Endothelial cell of umbilical vein (primary cell): ENCODE data around the gene TWIST2. TPM values are rescaled to one million over a fixed set of nuclear protein-coding genes. Genes with fewer than 3 reads are reported as not detected.

Experiments
- BruUV-seq: library from RNA; stranded (reverse); fragments of 400-500 nt; replicated peaks from 2 replicates; lab custom pipeline; 2021; lab: Mats Ljungman, UMichigan
- CTCF ChIA-PET: fragments of 300-600, 350-600 bp; sonication (Branson Sonifier 250); formaldehyde crosslinking; loops from one replicate; lab custom pipeline; 2021; ENCODE audit warnings: antibody characterized with exemption, inconsistent platforms; lab: Charles Lee
- POLR2A ChIA-PET: fragments of 300-600, 350-600 bp; sonication (Branson Sonifier 250); formaldehyde crosslinking; loops from one replicate; lab custom pipeline; 2021; ENCODE audit warnings: antibody characterized with exemption, inconsistent platforms; lab: Charles Lee
- DNase-seq: peaks from one replicate; pipeline ENCODE4 v3.0.0-alpha.2; 2011; ENCODE audit warnings: low read depth, low spot score
- FAIRE-seq: peaks from 2 replicates; lab custom pipeline; 2011; peaks lifted over from hg19 to GRCh38; lab: Jason Lieb, UNC
- H2AFZ ChIP-seq: 2 replicates; pipeline ENCODE4 v1.6.0; 2012; ENCODE audit warnings: low read depth, low read length, control low read depth, inconsistent platforms
- H3K27ac ChIP-seq: 2 replicates; pipeline ENCODE4 v1.5.1; 2011; ENCODE audit warnings: low read depth, mild to moderate bottlenecking, control low read depth, low read length, moderate library complexity; ENCODE audit not compliant: insufficient read depth
- H3K27me3 ChIP-seq, 2 experiments: 2 replicates each; pipeline versions ENCODE4 v1.6.0 to v1.6.1; 2011; ENCODE audit warnings: low read length in 2 of 2, mixed read lengths in 1 of 2; ENCODE audit not compliant: control insufficient read depth in 2 of 2, insufficient read depth in 2 of 2
- H3K36me3 ChIP-seq, 2 experiments: 2 replicates in 1 of 2; 3 replicates in 1 of 2; pipeline ENCODE4 v1.5.1; 2011; ENCODE audit warnings: low read length in 2 of 2, mild to moderate bottlenecking in 1 of 2, moderate library complexity in 1 of 2; ENCODE audit not compliant: control insufficient read depth in 2 of 2, insufficient read depth in 2 of 2; ENCODE audit errors: extremely low read depth in 1 of 2
- H3K4me1 ChIP-seq: 3 replicates; pipeline ENCODE4 v1.5.1; 2011; ENCODE audit warnings: mild to moderate bottlenecking, low read length; ENCODE audit not compliant: control insufficient read depth, insufficient read depth; ENCODE audit errors: extremely low read depth
- H3K4me2 ChIP-seq: 2 replicates; pipeline ENCODE4 v1.6.1; 2011; ENCODE audit warnings: low read length, control low read depth, mixed read lengths; ENCODE audit not compliant: insufficient read depth
- H3K4me3 ChIP-seq, 3 experiments: fragments of 200-600 bp in 1 of 3; sonication (generic), shearing (Covaris generic) in 1 of 3; replicated peaks in 1 of 3; 2 replicates each; pipeline ENCODE4 v1.5.1; 2011 to 2016; ENCODE audit warnings: control low read depth in 3 of 3, low read length in 3 of 3, mild to moderate bottlenecking in 2 of 3, inconsistent platforms in 1 of 3, low read depth in 1 of 3, moderate library complexity in 1 of 3; ENCODE audit not compliant: insufficient read depth in 1 of 3
- H3K79me2 ChIP-seq: 2 replicates; pipeline ENCODE4 v1.6.0; 2012; ENCODE audit warnings: low read length, inconsistent platforms; ENCODE audit not compliant: control insufficient read depth, insufficient read depth
- H3K9ac ChIP-seq: replicated peaks from 2 replicates; pipeline ENCODE3; 2011; ENCODE audit warnings: low read length, control low read depth; ENCODE audit not compliant: insufficient read depth; ENCODE audit errors: extremely low read depth
- H3K9me1 ChIP-seq: replicated peaks from 3 replicates; pipeline ENCODE4 v1.6.0; 2011; ENCODE audit warnings: mild to moderate bottlenecking, low read length; ENCODE audit not compliant: control insufficient read depth, insufficient read depth; ENCODE audit errors: extremely low read depth
- H3K9me3 ChIP-seq: replicated peaks from 2 replicates; pipeline ENCODE4 v1.5.1; 2012; ENCODE audit warnings: low read length, inconsistent platforms; ENCODE audit not compliant: control insufficient read depth, insufficient read depth
- H4K20me1 ChIP-seq: replicated peaks from 2 replicates; pipeline ENCODE3; 2011; ENCODE audit warnings: mild to moderate bottlenecking, low read length; ENCODE audit not compliant: control insufficient read depth, insufficient read depth; ENCODE audit errors: extremely low read depth
- CTCF ChIP-seq, 2 donors: IDR thresholded peaks; 1 replicate in 1 of 2; 2 replicates in 1 of 2; pipeline ENCODE4 v1.5.1; 2011; ENCODE audit warnings: low read length in 2 of 2, mild to moderate bottlenecking in 2 of 2, moderate library complexity in 2 of 2, control low read depth in 1 of 2, inconsistent platforms in 1 of 2, low read depth in 1 of 2; ENCODE audit not compliant: insufficient read depth in 1 of 2; ENCODE audit errors: extremely low read depth in 1 of 2
- EZH2 ChIP-seq: IDR thresholded peaks from 2 replicates; pipeline ENCODE4 v1.6.1; 2012; ENCODE audit warnings: borderline replicate concordance, low read depth, mild to moderate bottlenecking, moderate library complexity, low read length, inconsistent platforms; ENCODE audit not compliant: severe bottlenecking
- FOS ChIP-seq: IDR thresholded peaks from 2 replicates; pipeline ENCODE4 v1.6.1; 2011; ENCODE audit warnings: mild to moderate bottlenecking, low read length, moderate library complexity, borderline replicate concordance; ENCODE audit not compliant: insufficient read depth
- GATA2 ChIP-seq: IDR thresholded peaks from 2 replicates; pipeline ENCODE4 v1.7.0; 2011; ENCODE audit warnings: low read depth, mild to moderate bottlenecking, moderate library complexity, mixed read lengths, low read length; ENCODE audit not compliant: insufficient read length, insufficient read depth
- JUN ChIP-seq: IDR thresholded peaks from 2 replicates; pipeline ENCODE4 v1.6.1; 2011; ENCODE audit warnings: borderline replicate concordance, low read depth; ENCODE audit not compliant: insufficient read length, insufficient read depth
- POLR2A ChIP-seq: IDR thresholded peaks from 2 replicates; pipeline ENCODE4 v1.6.1; 2012; ENCODE audit warnings: low read depth, mild to moderate bottlenecking, control low read depth, low read length
- POLR2AphosphoS5 ChIP-seq: IDR thresholded peaks from 2 replicates; pipeline ENCODE4 v1.6.1; 2012; ENCODE audit warnings: low read depth, mild to moderate bottlenecking, control low read depth, low read length, moderate library complexity; ENCODE audit not compliant: insufficient read depth
- dilution Hi-C: fragments of 300-500 bp; cut with MboI; formaldehyde crosslinking; loops from one replicate; pipeline ENCODE4 v1.15.0; 2019; ENCODE audit warnings: low sequenced_read_pairs; ENCODE audit not compliant: extremely low pct_ligation_motif_present
- intact Hi-C: fragments of 100-400 bp; cut with micrococcal nuclease; formaldehyde crosslinking; loops from one replicate; pipeline ENCODE4 v1.10.0; 2022
- polyA plus RNA-seq, 4 experiments: library from polyadenylated mRNA; depleted of rRNA in 3 of 4; stranded (reverse) in 3 of 4; unstranded in 1 of 4; fragments of >200 nt; gene quantifications; 2 replicates each; pipeline versions ENCODE4 v1.2.1 to v1.2.3, GENCODE V29; 2011 to 2012; ENCODE audit warnings: missing spikeins in 1 of 4
- total RNA-seq: library from RNA; stranded (reverse); gene quantifications from 2 replicates; pipeline ENCODE4 v1.2.3, GENCODE V29; 2021
- TF ChIP-seq, protein P1 (sequence below): IDR thresholded peaks from 2 replicates; pipeline ENCODE4 v1.6.1; 2011; ENCODE audit not compliant: insufficient read depth, insufficient read length

Gene TWIST2
- total and polyA plus RNA-seq, 2 donors (not counting 3 experiments of a cell fraction or from before 2014, with no cell fraction given): 2.3 to 3.4 TPM

GRCh38 chr2:238861013-238861730 is 13.3 kb downstream of the TWIST2 start:
- H3K36me3 ChIP-seq: no peaks in the 10 kb centered on the region
- no peaks in the 10 kb centered on the region for H3K27me3 ChIP-seq
- H3K9ac ChIP-seq: no peak overlapping the region
- DNase-seq: no peak
- no peaks in the 10 kb centered on the region for H4K20me1 ChIP-seq
- dilution Hi-C loops (no loop called here), intact Hi-C loops (loop anchor here (5.0 kb wide), 3 partner anchors 111 to 541 kb away; partner anchors contain the start of gene HDAC4)
- ChIA-PET CTCF (no interaction called here), POLR2A (no interaction called here)
- H3K4me3 ChIP-seq: no peak overlapping the region
- no peak overlapping the region for H3K27ac ChIP-seq
- H3K4me2 ChIP-seq: no peak overlapping the region
- H3K79me2 ChIP-seq: no peaks in the 10 kb centered on the region
- no peak for FAIRE-seq
- TF ChIP-seq, protein P1, sequence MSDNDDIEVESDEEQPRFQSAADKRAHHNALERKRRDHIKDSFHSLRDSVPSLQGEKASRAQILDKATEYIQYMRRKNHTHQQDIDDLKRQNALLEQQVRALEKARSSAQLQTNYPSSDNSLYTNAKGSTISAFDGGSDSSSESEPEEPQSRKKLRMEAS: no peak
- TF ChIP-seq FOS: no peak
- TF ChIP-seq CTCF (IDR thresholded peaks at IDR 0.05; ENCODE audit: extremely low read depth in 1 of 2, insufficient read depth in 1 of 2, low read depth in 1 of 2, low read length in 2 of 2): no peak
- TF ChIP-seq POLR2AphosphoS5: no peak
- TF ChIP-seq POLR2A: no peak
- TF ChIP-seq JUN: no peak
- TF ChIP-seq EZH2: no peak
- no peak for TF ChIP-seq GATA2
- no peak overlapping the region for H2AFZ ChIP-seq
- no TSS peak for BruUV-seq
- peaks cover 19% of the 10 kb centered on the region for H3K4me1 ChIP-seq
- H3K9me1 ChIP-seq: no peaks in the 10 kb centered on the region
- no peaks in the 10 kb centered on the region for H3K9me3 ChIP-seq
